HG02623 (cell line): ENCODE results near the gene APOL1.
"Not testable (repeated sequence)": the region's sequence is repeated elsewhere in the genome, so short reads cannot be mapped to it uniquely, and the experiment has no call there.

Source experiments
- ATAC-seq: cut with Tn5 transposase; IDR thresholded peaks from one replicate; pipeline ENCODE4 v1.9.1; 2021; ENCODE audit warnings: moderate library complexity; ENCODE audit not compliant: unreplicated experiment

The APOL1 gene

GRCh38 chr22:36243986-36244385 lies 8.9 kb upstream of the APOL1 start:
- no peak for ATAC-seq

DNA sequence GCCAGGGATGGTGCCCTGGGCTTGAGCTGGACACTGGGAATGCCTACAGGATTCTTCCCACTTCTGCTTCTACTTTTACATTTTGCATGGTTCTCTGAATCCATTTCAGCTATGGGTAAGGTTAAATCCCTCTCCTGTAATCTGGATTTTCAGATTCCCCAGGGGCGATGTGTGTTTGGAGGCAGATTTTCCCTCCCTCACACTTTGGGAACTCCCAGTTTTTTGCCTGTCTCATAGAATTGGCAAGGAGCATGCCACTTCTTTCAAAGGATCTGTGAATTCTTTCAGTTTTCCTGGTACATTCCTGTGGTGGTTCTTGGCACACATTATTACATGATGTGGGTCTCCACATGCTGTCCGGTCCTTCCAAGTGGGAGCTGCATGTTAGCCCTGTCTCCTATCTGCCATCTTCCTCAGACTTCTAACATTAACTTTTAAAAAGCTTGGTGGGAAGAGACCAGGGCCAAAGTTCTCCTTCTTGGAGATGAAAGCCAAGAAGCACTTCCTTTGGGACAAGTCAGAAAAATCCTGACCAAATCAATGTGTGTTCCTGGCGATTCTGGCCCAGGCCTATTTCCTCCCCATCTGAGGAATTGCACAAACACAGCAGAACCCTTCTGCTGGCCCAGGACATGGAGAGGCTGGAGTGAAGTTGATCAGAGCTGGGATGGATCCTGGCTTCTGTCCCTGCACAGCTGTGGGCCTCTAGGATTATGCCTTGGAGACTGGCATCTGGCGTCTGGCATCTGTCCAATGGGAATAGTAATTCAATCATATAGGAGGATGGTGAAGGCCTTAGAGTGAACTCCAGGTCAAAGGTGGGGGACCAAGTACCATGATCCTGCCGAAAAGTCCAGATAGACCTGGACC lies 8.2 kb upstream of the APOL1 start:
- ATAC-seq: no peak

- no peak for ATAC-seq
Observed at GRCh38 chr22:36245805-36246356, 7.1 kb upstream of the APOL1 start.

DNA sequence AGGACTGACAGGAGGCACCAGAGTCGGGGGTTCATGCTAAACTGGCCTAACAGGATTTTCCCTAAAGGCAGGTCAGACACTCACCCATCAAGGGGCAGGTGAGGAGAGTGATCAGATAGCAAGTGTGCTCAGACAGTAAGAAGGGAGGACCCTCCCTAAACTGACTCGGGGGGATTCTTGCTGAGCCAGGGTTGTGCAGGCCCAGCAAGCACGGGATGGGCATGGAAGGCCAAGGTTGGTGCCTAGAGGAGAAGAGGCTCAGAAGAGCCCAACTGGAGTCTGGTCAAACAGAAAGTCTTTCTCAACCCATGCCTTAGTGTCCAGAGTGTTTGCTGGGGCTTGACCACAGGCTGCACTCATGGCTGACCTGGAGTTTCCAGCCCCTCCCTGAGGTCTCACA lies 6.2 kb upstream of the APOL1 start:
- no peak for ATAC-seq

DNA sequence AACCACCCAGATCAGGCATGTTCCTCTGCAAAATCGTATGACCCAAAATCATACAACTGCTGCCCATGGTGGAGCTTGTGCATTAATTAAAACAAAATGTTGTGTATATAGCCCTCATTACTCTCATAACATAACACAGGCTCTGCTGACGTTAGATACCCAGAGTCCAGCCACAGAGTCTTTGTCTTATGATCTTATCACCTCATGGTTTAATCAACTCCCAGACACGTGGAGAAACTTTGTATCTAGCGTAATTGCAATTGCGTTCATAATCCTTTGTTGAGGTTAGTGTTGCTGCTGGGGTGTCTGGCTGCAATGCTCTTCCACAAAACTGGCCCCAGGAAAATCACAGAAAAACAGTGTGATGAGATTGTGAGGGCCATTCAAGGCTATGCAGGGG lies 5.0 kb upstream of the APOL1 start:
- ATAC-seq: no peak

GRCh38 chr22:36249160-36249559 lies 3.8 kb upstream of the APOL1 start:
- ATAC-seq: no peak

DNA sequence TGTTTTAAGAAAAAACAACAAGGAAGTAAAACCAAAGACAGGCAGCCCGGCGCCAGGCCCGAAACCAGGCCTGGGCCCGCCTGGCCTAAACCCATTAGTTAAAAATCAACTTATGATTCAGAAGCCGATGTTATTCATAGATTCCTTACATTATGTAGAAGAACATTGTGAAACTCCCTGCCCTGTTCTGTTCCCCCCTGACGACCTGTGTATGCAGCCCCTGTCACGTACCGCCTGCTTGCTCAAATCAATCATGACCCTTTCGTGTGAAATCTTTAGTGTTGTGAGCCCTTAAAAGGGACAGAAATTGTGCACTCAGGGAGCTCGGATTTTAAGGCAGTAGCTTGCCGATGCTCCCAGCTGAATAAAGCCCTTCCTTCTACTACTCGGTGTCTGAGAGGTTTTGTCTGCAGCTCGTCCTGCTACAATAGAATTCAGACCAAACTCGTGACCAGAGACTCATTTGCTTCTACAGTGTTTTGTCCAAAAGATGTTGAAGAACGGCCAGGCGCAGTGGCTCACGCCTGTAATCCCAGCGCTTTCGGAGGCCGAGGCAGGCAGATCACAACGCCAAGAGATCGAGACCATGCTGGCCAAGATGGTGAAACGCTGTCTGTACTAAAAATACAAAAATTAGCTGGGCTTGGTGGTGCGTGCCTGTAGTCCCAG lies 2.5 kb upstream of the APOL1 start:
- ATAC-seq: not testable (repeated sequence)

GRCh38 chr22:36251979-36252608 lies 839 bp upstream of the APOL1 start:
- ATAC-seq: not testable (repeated sequence)

- no peak for ATAC-seq
Observed at GRCh38 chr22:36253523-36254490, 874 bp downstream of the APOL1 start.

DNA sequence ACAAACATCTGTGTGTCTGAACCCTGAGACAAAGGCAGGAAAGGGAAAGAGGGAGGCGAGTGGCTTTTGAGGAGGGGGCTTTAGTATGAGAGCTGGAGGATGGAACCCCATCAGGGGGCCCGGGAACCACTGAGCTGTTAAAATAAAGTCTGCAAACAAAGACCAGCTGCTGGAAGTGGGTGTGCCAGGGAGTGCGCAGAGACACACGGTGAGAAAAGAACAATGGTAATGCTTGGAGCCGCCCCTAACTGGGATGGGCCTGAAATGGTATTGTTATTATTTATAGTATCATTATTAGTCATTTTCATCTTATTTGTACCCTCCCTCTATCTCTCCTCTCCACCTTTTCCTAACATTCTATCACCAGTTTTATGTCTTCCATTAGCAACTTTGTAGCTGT lies 2.6 kb downstream of the APOL1 start:
- not testable (repeated sequence) for ATAC-seq

GRCh38 chr22:36256478-36256877 lies 3.5 kb downstream of the APOL1 start:
- no peak for ATAC-seq

DNA sequence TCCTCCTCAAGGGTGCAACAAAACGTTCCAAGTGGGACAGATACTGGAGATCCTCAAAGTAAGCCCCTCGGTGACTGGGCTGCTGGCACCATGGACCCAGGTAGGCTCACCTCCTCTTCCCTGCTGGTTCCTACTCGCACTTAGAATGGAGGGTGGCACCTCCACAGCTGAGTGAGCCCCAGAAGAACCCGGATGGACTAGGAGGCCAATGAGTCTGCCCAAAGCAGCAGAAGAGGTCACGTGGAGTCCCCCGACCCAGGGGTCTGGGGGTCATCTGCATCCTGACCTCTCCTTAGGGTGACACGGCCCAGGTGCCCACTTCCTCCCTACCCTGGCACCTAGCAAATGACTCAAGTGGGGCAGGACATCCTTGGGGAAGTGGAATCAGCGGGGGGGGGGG lies 4.4 kb downstream of the APOL1 start:
- ATAC-seq: no peak

GRCh38 chr22:36257948-36258670 lies 5.2 kb downstream of the APOL1 start:
- ATAC-seq: no peak

DNA sequence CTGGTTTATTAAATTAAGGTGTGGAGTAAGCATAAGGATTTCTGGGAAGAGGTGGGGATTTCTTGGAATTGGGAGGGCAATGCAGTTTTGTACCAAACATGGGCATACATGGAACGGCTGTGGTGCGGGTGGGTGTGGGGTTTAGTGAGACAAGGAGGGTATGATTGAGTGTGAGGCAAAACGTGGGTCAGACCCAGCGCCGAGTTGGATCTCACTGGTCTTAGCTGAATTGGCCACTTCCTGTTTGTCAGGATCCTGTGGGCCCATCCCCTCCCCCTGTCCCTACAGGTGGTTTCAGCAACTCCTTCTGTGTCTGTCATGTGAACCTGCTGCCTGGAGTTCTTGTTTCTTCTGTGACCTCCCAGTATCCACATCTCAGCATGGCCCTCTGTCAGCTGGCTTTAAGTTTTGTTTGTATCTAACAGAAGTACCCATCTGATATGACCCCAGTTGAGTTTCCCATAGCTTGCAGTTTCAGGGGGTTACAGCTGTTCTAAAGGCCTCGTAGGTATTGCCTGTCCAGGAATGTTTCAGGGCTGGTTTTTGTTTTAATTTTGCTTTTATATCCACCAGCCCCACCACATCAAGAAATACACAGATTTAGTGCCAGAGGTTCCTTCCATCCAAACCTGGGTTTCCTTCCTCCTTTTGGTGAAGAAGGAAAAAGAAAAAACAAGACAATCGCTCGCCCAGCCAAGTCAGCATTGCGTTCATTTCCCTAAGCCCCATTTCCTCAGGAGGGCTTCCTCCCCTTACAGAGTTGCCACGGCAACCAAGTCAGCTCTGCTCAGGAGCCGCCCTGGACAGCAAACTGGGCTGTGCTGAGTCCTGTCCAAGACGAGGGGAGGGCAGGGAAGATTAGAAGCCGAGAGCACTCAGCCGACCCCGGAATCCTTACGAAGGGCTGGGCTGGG lies 6.0 kb downstream of the APOL1 start:
- ATAC-seq: no peak

DNA sequence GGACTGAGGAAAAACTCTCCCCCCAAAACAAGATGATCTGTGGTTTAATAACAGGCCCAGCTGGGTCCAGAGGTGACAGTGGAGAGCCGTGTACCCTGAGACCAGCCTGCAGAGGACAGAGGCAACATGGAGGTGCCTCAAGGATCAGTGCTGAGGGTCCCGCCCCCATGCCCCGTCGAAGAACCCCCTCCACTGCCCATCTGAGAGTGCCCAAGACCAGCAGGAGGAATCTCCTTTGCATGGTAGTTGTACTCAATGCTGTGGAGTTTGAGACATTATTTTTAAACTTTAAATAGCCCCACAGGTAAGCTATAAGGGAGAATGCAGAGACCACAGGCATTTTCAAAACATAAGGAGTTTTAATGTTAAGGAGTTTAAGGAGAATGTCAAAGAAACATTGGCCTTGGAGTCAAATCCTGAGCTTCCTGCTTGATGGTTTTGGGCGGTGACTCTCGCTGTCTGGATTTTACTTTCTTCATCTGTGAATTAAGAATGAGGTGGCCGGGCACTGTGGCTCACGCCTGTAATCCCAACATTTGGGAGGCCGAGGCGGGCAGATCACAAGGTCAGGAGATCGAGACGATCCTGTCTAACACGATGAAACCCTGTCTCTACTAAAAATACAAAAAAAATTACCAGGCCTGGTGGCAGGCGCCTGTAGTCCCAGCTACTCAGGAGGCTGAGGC lies 6.8 kb downstream of the APOL1 start:
- ATAC-seq: no peak

GRCh38 chr22:36261675-36262074 lies 8.7 kb downstream of the APOL1 start:
- ATAC-seq: not testable (repeated sequence)

GRCh38 chr22:36262307-36262706 lies 9.4 kb downstream of the APOL1 start:
- ATAC-seq: not testable (repeated sequence)

DNA sequence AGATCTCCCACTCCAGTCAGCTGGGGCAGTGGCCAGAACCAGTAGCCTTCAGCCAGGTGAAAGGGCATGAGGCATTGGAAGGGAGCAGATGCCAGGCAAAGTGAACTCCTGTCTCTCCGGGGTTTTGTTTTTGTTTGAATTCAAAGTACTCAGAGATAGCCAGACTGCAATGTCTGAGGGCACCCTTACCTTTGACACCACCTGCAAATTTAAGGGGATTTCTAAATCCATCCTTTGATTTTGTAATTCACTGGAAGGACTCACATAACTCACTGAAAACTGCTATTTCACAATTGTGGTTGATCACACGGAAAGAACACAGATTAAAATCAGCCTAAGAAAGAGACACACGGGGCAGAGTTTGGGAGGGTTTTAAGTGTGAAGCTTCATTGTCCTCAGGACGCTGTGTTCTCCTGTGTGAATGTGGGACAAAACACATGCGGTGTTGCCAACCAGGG lies 10.3 kb downstream of the APOL1 start:
- not testable (repeated sequence) for ATAC-seq
